Measurements from ENCODE around the gene RAB11FIP4.
A peak's percentile ranks its signal among the peaks of the same experiment; 100 is the strongest.

DNA sequence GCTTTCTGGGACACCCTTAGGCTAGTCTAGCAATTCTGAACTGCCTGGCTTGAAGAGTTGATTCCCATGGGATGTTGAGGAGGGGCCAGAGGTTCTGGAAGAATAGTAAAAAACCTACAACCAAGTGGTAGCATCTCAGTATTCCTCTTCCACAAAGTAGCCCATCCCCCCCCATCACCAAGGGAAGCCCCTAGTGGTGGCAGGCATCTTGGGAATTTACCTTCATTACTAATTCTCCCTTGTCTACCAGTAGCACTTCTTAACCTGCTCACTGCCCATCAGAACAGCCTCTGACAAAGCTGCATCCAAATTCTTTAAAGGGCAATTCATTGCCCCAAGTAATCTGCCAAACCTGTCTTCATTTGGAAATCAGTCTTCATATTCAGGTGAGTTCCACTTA, 12.8 kb upstream of the RAB11FIP4 start:
- TF ChIP-seq POLR2A (IDR thresholded peaks at IDR 0.05; ENCODE audit: control extremely low read depth in 1 of 2, low read depth in 2 of 2, low read length in 2 of 2) (no peak), TAF1 (IDR thresholded peaks at IDR 0.05; ENCODE audit: low read depth, low read length) (no peak), NRF1 (IDR thresholded peaks at IDR 0.05; ENCODE audit: low read depth, low read length) (no peak), CREB1 (IDR thresholded peaks at IDR 0.05) (no peak), ZNF274 (IDR thresholded peaks at IDR 0.05; ENCODE audit: borderline replicate concordance, extremely low read depth, low read length) (no peak), HDAC2 (IDR thresholded peaks at IDR 0.05; ENCODE audit: borderline replicate concordance in 1 of 2, low read depth in 2 of 2, low read length in 2 of 2) (no peak), JUN (IDR thresholded peaks at IDR 0.05; ENCODE audit: low read depth, low read length) (no peak)
- TF ChIP-seq, protein P1, sequence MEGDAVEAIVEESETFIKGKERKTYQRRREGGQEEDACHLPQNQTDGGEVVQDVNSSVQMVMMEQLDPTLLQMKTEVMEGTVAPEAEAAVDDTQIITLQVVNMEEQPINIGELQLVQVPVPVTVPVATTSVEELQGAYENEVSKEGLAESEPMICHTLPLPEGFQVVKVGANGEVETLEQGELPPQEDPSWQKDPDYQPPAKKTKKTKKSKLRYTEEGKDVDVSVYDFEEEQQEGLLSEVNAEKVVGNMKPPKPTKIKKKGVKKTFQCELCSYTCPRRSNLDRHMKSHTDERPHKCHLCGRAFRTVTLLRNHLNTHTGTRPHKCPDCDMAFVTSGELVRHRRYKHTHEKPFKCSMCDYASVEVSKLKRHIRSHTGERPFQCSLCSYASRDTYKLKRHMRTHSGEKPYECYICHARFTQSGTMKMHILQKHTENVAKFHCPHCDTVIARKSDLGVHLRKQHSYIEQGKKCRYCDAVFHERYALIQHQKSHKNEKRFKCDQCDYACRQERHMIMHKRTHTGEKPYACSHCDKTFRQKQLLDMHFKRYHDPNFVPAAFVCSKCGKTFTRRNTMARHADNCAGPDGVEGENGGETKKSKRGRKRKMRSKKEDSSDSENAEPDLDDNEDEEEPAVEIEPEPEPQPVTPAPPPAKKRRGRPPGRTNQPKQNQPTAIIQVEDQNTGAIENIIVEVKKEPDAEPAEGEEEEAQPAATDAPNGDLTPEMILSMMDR (IDR thresholded peaks at IDR 0.05; ENCODE audit: control extremely low read depth in 1 of 3, insufficient read depth in 1 of 3, low read depth in 1 of 3, low read length in 3 of 3): peak; percentile 29 to 49 (median 44)
